GM12878 (cell line): ENCODE data around the gene MIR17HG. TPM values are rescaled to one million over a fixed set of nuclear protein-coding genes. Genes with fewer than 3 reads are reported as not detected.

Experiments used
- ATAC-seq: fragments of 200-7000 bp; cut with Tn5 transposase; 3 replicates; pipeline ENCODE4 v1.9.1; 2020; ENCODE audit warnings: mild to moderate bottlenecking, moderate library complexity
- BruUV-seq: library from RNA; stranded (reverse); fragments of 400-500 nt; replicated peaks from 2 replicates; lab custom pipeline; 2021; lab: Mats Ljungman, UMichigan
- CTCF ChIA-PET: fragments of 300-600 bp; sonication (Branson Sonifier 250); formaldehyde crosslinking; extraction: SDS; loops from one replicate; lab custom pipeline; 2021; ENCODE audit warnings: inconsistent platforms; lab: Yijun Ruan, JAX
- POLR2A ChIA-PET: fragments of 350-600 bp; formaldehyde crosslinking; extraction: SDS; loops from one replicate; lab custom pipeline; 2021; ENCODE audit warnings: inconsistent platforms; lab: Charles Lee
- RAD21 ChIA-PET: fragments of 300-600 bp; sonication (Branson Sonifier 250); formaldehyde crosslinking; loops from one replicate; lab custom pipeline; 2023; ENCODE audit warnings: antibody characterized with exemption; ENCODE audit not compliant: unreplicated experiment; lab: Charles Lee
- SMC1A ChIA-PET: fragments of 300-600 bp; sonication (Branson Sonifier 250); formaldehyde crosslinking; loops from one replicate; lab custom pipeline; 2023; ENCODE audit not compliant: unreplicated experiment, uncharacterized antibody; lab: Charles Lee
- DNase-seq: peaks from one replicate; pipeline ENCODE4 v3.0.0-alpha.2; 2011; ENCODE audit warnings: low read depth, low spot score
- FAIRE-seq: peaks from 3 replicates; lab custom pipeline; 2011; peaks lifted over from hg19 to GRCh38; lab: Jason Lieb, UNC
- H2AFZ ChIP-seq: 2 replicates; pipeline ENCODE4 v1.6.0; 2011; ENCODE audit warnings: low read depth, low read length, control low read depth; ENCODE audit not compliant: control insufficient read depth
- H3K27ac ChIP-seq: 2 replicates; pipeline ENCODE4 v1.5.1; 2011; ENCODE audit warnings: control low read depth; ENCODE audit not compliant: control insufficient read depth, insufficient read depth
- H3K27me3 ChIP-seq, 2 experiments: replicated peaks in 1 of 2; 2 replicates each; pipeline versions ENCODE4 v1.6.0 to v1.6.1; 2011; ENCODE audit warnings: low read length in 1 of 2; ENCODE audit not compliant: control insufficient read depth in 2 of 2, insufficient read depth in 2 of 2
- H3K36me3 ChIP-seq, 2 experiments: 2 replicates each; pipeline ENCODE4 v1.5.1; 2011; ENCODE audit warnings: low read length in 1 of 2; ENCODE audit not compliant: control insufficient read depth in 2 of 2, insufficient read depth in 2 of 2
- H3K4me1 ChIP-seq: 2 replicates; pipeline ENCODE4 v1.6.1; 2011; ENCODE audit warnings: mild to moderate bottlenecking, low read length, moderate library complexity, mixed read lengths; ENCODE audit not compliant: control insufficient read depth, insufficient read depth
- H3K4me2 ChIP-seq: 2 replicates; pipeline ENCODE4 v1.6.0; 2011; ENCODE audit warnings: control low read depth; ENCODE audit not compliant: control insufficient read depth, insufficient read depth
- H3K4me3 ChIP-seq: fragments of 200-600 bp; sonication (generic); 2 replicates; pipeline ENCODE4 v1.5.1; 2016
- H3K79me2 ChIP-seq: 2 replicates; pipeline ENCODE4 v1.6.0; 2011; ENCODE audit warnings: low read length; ENCODE audit not compliant: control insufficient read depth, insufficient read depth
- H3K9ac ChIP-seq: 2 replicates; pipeline ENCODE4 v1.8.0; 2011; ENCODE audit warnings: low read length, control low read depth, mixed read lengths; ENCODE audit not compliant: control insufficient read depth, insufficient read depth
- H3K9me3 ChIP-seq: replicated peaks from 3 replicates; pipeline ENCODE4 v1.5.1; 2011; ENCODE audit warnings: mild to moderate bottlenecking, low read length; ENCODE audit not compliant: control insufficient read depth, insufficient read depth
- H4K20me1 ChIP-seq: 2 replicates; pipeline ENCODE4 v1.6.0; 2011; ENCODE audit not compliant: control insufficient read depth, insufficient read depth
- BCL11A ChIP-seq: IDR thresholded peaks from 2 replicates; pipeline ENCODE4 v1.6.1; 2011; ENCODE audit warnings: low read depth, low read length
- BMI1 ChIP-seq: fragments of 450-650 bp; IDR thresholded peaks from 2 replicates; pipeline ENCODE4 v1.6.1; 2016; ENCODE audit warnings: mild to moderate bottlenecking, moderate library complexity, borderline replicate concordance
- HDGF ChIP-seq: fragments of 450-650 bp; IDR thresholded peaks from 2 replicates; pipeline ENCODE4 v1.6.1; 2016; ENCODE audit warnings: antibody characterized with exemption
- JUND ChIP-seq: IDR thresholded peaks from 2 replicates; pipeline ENCODE4 v1.6.1; 2012; ENCODE audit warnings: low read depth, mild to moderate bottlenecking, low read length, improper control_type of control experiment, moderate library complexity
- MXI1 ChIP-seq: fragments of 150-350 bp; IDR thresholded peaks from 2 replicates; pipeline ENCODE4 v1.6.1; 2011; ENCODE audit warnings: low read depth, mild to moderate bottlenecking, inconsistent platforms, low read length, improper control_type of control experiment
- NR2C1 ChIP-seq: fragments of 450-650 bp; IDR thresholded peaks from 2 replicates; pipeline ENCODE4 v1.6.1; 2017; ENCODE audit warnings: antibody characterized with exemption, mild to moderate bottlenecking, moderate library complexity
- POLR2AphosphoS5 ChIP-seq: IDR thresholded peaks from 2 replicates; pipeline ENCODE4 v1.6.1; 2011; ENCODE audit warnings: mild to moderate bottlenecking, low read length, inconsistent platforms
- RFX5 ChIP-seq: IDR thresholded peaks from 2 replicates; pipeline ENCODE4 v1.6.1; 2011; ENCODE audit warnings: low read depth, low read length, improper control_type of control experiment
- SP1 ChIP-seq: IDR thresholded peaks from one replicate; pipeline ENCODE4 v1.6.1; 2011; ENCODE audit warnings: low read depth, low read length
- TBL1XR1 ChIP-seq: IDR thresholded peaks from 2 replicates; pipeline ENCODE4 v1.6.1; 2012; ENCODE audit warnings: low read depth, low read length, improper control_type of control experiment
- ZSCAN29 ChIP-seq: fragments of 450-650 bp; IDR thresholded peaks from 2 replicates; pipeline ENCODE4 v1.6.1; 2017; ENCODE audit warnings: mild to moderate bottlenecking, moderate library complexity
- ZZZ3 ChIP-seq: IDR thresholded peaks from 2 replicates; pipeline ENCODE4 v1.6.1; 2011; ENCODE audit warnings: low read depth; ENCODE audit not compliant: control insufficient read depth, insufficient read length
- WGBS: methylation state at CpG from one replicate; pipeline ENCODE4 v1.1.6; 2016; ENCODE audit warnings: low lambda C conversion rate; ENCODE audit not compliant: insufficient replicate concordance, insufficient coverage; ENCODE audit errors: missing lambda C conversion rate; 5-methylcytosine and 5-hydroxymethylcytosine counted together
- in situ Hi-C: fragments of 300-500 bp; cut with MboI; formaldehyde crosslinking; loops from 9 replicates; pipeline ENCODE4 v1.14.3; 2018; ENCODE audit warnings: mixed read lengths
- intact Hi-C: fragments of 100-400 bp; cut with micrococcal nuclease; formaldehyde crosslinking; loops from one replicate; pipeline ENCODE4 v1.14.2; 2022; ENCODE audit not compliant: unreplicated experiment
- polyA plus RNA-seq, 11 experiments: library from polyadenylated mRNA; depleted of rRNA in 4 of 11; unstranded in 6 of 11; stranded (reverse) in 5 of 11; fragments of >200 nt; fragmentation: Nextera tagmentation in 4 of 11; fragmentation: Illumina TruSeq in 1 of 11; extraction: Ambion mirVana in 4 of 11; extraction: Trizol in 1 of 11; gene quantifications; 1 replicate in 1 of 11; 2 replicates in 10 of 11; pipeline versions ENCODE4 v1.2.1 to v1.2.3, GENCODE V29; 2011 to 2016; ENCODE audit warnings: inconsistent platforms in 2 of 11, missing spikeins in 2 of 11, low read depth in 1 of 11
- total RNA-seq, 4 experiments: library from RNA; depleted of rRNA in 3 of 4; stranded (reverse); fragments of >200 nt in 3 of 4; fragmentation: Illumina TruSeq in 1 of 4; extraction: Trizol in 1 of 4; gene quantifications; 2 replicates each; pipeline versions ENCODE4 v1.2.1 to v1.2.3, GENCODE V29; 2013 to 2021
- TF ChIP-seq, protein P1 (sequence below), 3 experiments: IDR thresholded peaks in 2 of 3; conservative IDR thresholded peaks in 1 of 3; 2 replicates each; pipeline ENCODE4 v1.5.1; 2011; ENCODE audit warnings: low read depth in 3 of 3, low read length in 3 of 3, mild to moderate bottlenecking in 3 of 3, control low read depth in 2 of 3, moderate library complexity in 2 of 3, inconsistent platforms in 1 of 3, mixed read lengths in 1 of 3; ENCODE audit not compliant: control insufficient read depth in 2 of 3, insufficient read depth in 1 of 3; ENCODE audit errors: extremely low read depth in 1 of 3
- TF ChIP-seq, protein P2 (sequence below): IDR thresholded peaks from 2 replicates; pipeline ENCODE4 v1.6.1; 2012; ENCODE audit warnings: low read depth, low read length, improper control_type of control experiment
- TF ChIP-seq, protein P3 (sequence below): fragments of 450-650 bp; IDR thresholded peaks from 2 replicates; pipeline ENCODE4 v1.6.1; 2016; ENCODE audit warnings: mild to moderate bottlenecking
- TF ChIP-seq, protein P4 (sequence below): fragments of 450-650 bp; IDR thresholded peaks from 2 replicates; pipeline ENCODE4 v1.6.1; 2018; ENCODE audit warnings: borderline replicate concordance, mild to moderate bottlenecking; ENCODE audit not compliant: partially characterized antibody

The MIR17HG gene
- total and polyA plus RNA-seq, 10 of the 15 experiments (the other 5 are each of a cell fraction or from before 2014, with no cell fraction given): 4.4 to 37.7 (median 15.1) TPM

DNA sequence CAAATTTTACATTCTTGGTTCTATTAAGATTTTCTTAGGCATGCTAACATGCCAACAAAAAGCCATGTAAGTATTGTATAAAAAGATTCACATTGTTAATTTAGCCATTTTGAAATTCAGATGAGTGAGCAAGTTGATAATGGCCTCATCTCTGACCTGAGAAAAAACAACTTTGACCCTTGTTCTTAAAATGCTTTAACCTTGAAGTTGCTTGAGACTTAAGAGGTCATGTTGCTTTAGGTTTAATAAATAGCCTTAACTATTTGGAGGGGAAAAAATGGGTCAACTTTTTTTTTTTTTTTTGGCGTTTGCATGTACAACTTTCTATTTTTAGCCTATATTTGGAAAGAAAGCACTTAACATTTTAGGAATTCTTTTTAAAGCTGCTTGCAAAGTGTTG, 6.0 kb downstream of the MIR17HG start (continued):
- TF ChIP-seq, protein P1, sequence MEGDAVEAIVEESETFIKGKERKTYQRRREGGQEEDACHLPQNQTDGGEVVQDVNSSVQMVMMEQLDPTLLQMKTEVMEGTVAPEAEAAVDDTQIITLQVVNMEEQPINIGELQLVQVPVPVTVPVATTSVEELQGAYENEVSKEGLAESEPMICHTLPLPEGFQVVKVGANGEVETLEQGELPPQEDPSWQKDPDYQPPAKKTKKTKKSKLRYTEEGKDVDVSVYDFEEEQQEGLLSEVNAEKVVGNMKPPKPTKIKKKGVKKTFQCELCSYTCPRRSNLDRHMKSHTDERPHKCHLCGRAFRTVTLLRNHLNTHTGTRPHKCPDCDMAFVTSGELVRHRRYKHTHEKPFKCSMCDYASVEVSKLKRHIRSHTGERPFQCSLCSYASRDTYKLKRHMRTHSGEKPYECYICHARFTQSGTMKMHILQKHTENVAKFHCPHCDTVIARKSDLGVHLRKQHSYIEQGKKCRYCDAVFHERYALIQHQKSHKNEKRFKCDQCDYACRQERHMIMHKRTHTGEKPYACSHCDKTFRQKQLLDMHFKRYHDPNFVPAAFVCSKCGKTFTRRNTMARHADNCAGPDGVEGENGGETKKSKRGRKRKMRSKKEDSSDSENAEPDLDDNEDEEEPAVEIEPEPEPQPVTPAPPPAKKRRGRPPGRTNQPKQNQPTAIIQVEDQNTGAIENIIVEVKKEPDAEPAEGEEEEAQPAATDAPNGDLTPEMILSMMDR (IDR thresholded peaks at IDR 0.05 in 2 of 3, conservative IDR thresholded peaks at IDR 0.05 in 1 of 3; ENCODE audit: control insufficient read depth in 2 of 3, extremely low read depth in 1 of 3, insufficient read depth in 1 of 3, low read depth in 3 of 3, low read length in 3 of 3): no peak
- TF ChIP-seq POLR2AphosphoS5 (no peak), JUND (no peak), HDGF (no peak)

DNA sequence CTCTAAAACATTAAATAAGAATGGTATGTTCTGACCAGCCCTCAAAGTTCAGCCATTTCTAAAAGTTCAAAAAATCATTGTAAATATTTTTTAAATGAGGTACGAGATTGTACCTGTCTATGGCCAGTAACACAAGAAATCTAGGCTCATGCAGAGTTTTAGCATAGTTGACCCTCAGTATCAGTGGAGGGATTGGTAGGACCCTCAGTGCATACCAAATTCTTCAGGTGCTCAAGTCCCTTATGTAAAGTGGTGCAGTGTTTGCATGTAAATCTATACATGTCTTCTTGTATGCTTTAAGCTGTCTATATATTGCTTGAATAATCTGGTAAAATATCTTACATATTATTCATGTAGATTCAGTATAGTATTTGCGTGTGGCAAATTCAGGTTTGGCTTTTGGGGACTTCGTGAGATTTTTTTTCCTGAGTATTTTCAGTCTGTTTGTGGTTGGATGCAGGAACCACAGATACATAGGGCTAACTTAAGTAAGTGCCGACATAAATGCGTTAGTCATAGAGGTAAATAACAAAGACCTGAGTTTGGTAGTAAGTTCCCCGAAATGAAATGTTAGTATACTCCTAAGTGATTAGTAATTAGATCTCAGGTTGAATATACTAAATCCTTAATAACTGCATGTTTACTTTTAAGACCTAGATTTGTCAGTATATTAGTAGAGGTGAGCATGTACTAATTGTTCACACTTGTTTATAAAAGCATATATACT, 7.8 kb downstream of the MIR17HG start:
- FAIRE-seq (no peak), ATAC-seq (no peak), DNase-seq (no peak)
- Histone ChIP-seq H3K27ac (no peak overlapping the region), H2AFZ (no peak overlapping the region), H3K79me2 (peaks cover 36% of the 10 kb centered on the region), H3K4me1 (no peaks in the 10 kb centered on the region), H3K36me3 (peaks cover 4 to 41% of the 10 kb centered on the region in 2 experiments; a peak in 3 of 4 replicates), H4K20me1 (peaks cover 4% of the 10 kb centered on the region; the same call in 1 of the 2 replicates), H3K4me3 (no peak overlapping the region), H3K4me2 (no peak overlapping the region), H3K9ac (no peak overlapping the region), H3K27me3 (no peaks in the 10 kb centered on the region), H3K9me3 (no peaks in the 10 kb centered on the region)
- ChIA-PET CTCF (no interaction called here), RAD21 (no interaction called here), SMC1A (interaction anchor here (0.9 kb wide), 1 partner anchor 41 kb away, joined by 4 read pairs; no protein-coding TSS in a partner anchor), POLR2A (no interaction called here)
- intact Hi-C loops (no loop called here), in situ Hi-C loops (no loop called here)
- no TSS peak for BruUV-seq
- 79% methylated on average over 6 of the region's 6 CpGs for WGBS
- TF ChIP-seq, protein P2, sequence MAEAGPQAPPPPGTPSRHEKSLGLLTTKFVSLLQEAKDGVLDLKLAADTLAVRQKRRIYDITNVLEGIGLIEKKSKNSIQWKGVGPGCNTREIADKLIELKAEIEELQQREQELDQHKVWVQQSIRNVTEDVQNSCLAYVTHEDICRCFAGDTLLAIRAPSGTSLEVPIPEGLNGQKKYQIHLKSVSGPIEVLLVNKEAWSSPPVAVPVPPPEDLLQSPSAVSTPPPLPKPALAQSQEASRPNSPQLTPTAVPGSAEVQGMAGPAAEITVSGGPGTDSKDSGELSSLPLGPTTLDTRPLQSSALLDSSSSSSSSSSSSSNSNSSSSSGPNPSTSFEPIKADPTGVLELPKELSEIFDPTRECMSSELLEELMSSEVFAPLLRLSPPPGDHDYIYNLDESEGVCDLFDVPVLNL: no peak
- no peak for TF ChIP-seq BCL11A
- no peak for TF ChIP-seq RFX5
- no peak for TF ChIP-seq TBL1XR1
- no peak for TF ChIP-seq ZSCAN29
- no peak for TF ChIP-seq NR2C1
- TF ChIP-seq, protein P3, sequence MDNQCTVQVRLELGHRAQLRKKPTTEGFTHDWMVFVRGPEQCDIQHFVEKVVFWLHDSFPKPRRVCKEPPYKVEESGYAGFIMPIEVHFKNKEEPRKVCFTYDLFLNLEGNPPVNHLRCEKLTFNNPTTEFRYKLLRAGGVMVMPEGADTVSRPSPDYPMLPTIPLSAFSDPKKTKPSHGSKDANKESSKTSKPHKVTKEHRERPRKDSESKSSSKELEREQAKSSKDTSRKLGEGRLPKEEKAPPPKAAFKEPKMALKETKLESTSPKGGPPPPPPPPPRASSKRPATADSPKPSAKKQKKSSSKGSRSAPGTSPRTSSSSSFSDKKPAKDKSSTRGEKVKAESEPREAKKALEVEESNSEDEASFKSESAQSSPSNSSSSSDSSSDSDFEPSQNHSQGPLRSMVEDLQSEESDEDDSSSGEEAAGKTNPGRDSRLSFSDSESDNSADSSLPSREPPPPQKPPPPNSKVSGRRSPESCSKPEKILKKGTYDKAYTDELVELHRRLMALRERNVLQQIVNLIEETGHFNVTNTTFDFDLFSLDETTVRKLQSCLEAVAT: no peak
- TF ChIP-seq MXI1: no peak
- TF ChIP-seq ZZZ3: no peak
- TF ChIP-seq SP1: no peak
- no peak for TF ChIP-seq BMI1
- TF ChIP-seq, protein P4, sequence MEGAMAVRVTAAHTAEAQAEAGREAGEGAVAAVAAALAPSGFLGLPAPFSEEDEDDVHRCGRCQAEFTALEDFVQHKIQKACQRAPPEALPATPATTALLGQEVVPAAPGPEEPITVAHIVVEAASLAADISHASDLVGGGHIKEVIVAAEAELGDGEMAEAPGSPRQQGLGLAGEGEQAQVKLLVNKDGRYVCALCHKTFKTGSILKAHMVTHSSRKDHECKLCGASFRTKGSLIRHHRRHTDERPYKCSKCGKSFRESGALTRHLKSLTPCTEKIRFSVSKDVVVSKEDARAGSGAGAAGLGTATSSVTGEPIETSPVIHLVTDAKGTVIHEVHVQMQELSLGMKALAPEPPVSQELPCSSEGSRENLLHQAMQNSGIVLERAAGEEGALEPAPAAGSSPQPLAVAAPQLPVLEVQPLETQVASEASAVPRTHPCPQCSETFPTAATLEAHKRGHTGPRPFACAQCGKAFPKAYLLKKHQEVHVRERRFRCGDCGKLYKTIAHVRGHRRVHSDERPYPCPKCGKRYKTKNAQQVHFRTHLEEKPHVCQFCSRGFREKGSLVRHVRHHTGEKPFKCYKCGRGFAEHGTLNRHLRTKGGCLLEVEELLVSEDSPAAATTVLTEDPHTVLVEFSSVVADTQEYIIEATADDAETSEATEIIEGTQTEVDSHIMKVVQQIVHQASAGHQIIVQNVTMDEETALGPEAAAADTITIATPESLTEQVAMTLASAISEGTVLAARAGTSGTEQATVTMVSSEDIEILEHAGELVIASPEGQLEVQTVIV: no peak
